HUES64 (cell line): ENCODE measurements around the gene GREM1.

Source experiments
- H3K27ac ChIP-seq: 2 replicates; pipeline ENCODE4 v1.7.0; 2013; ENCODE audit warnings: low read depth, low read length, inconsistent platforms
- H3K27me3 ChIP-seq: 2 replicates; pipeline ENCODE4 v1.6.1; 2013; ENCODE audit warnings: mild to moderate bottlenecking, low read length; ENCODE audit not compliant: insufficient read depth
- H3K36me3 ChIP-seq: 2 replicates; pipeline ENCODE4 v1.6.1; 2013; ENCODE audit warnings: mild to moderate bottlenecking, low read length; ENCODE audit not compliant: insufficient read depth
- H3K4me1 ChIP-seq: 2 replicates; pipeline ENCODE4 v1.6.1; 2013; ENCODE audit warnings: mild to moderate bottlenecking, low read length, moderate library complexity; ENCODE audit not compliant: insufficient read depth
- H3K4me3 ChIP-seq: 2 replicates; pipeline ENCODE4 v1.5.1; 2013; ENCODE audit warnings: mild to moderate bottlenecking, low read length, moderate library complexity
- H3K9ac ChIP-seq: 2 replicates; pipeline ENCODE4 v1.6.1; 2013; ENCODE audit warnings: mild to moderate bottlenecking, low read depth, low read length
- H3K9me3 ChIP-seq: 2 replicates; pipeline ENCODE4 v1.6.1; 2013; ENCODE audit warnings: low read depth, low read length; ENCODE audit not compliant: insufficient read depth
- WGBS: fragments of 150-250, 120-280 bp; methylation state at CpG from one replicate; pipeline ENCODE4 v1.1.7; 2013; ENCODE audit warnings: missing lambda C conversion rate; 5-methylcytosine and 5-hydroxymethylcytosine counted together

GREM1 gene

GRCh38 chr15:32787949-32788348 is 70.1 kb downstream of the GREM1 start:
- WGBS, result 95% methylated on average over 5 of the region's 5 CpGs
- Histone ChIP-seq H3K27ac (no peak overlapping the region), H3K4me1 (no peaks in the 10 kb centered on the region; the same call in 1 of the 2 replicates), H3K4me3 (no peak overlapping the region), H3K9ac (no peak overlapping the region), H3K36me3 (no peaks in the 10 kb centered on the region), H3K9me3 (no peaks in the 10 kb centered on the region), H3K27me3 (no peaks in the 10 kb centered on the region)

DNA sequence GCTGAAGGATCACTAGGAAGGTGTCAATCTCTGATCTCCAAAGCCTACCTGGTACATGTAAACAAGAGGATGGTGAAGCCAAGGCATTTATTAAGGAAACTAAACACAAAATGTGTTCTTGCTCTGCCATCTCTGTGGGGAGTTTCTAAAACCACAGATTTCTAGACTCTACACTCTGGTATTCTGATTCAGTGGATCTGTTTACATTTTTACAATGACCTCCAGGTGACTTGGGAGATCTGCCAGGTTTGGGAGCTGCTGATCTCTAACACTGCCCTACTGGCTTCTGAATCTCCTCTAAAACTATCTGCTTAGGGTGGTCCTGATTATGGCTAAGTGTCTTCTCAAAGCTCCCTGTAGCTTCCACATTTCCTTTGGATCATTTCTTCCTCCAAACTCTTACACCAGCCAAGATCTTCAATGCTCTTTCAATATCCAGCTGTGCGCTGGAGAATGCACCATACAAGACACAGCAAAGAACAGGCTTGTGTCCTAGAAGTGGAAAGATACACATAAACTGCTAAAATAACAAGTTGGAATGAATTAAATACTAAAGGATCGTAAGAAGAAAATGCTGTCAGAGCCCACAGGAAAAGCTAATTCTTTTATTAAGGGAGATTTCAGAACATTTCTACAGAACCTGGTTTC is 72.7 kb downstream of the GREM1 start:
- no peak overlapping the region for H3K27ac ChIP-seq
- no peaks in the 10 kb centered on the region for H3K27me3 ChIP-seq
- 100% methylated on average over 2 of the region's 2 CpGs for WGBS

GRCh38 chr15:32792436-32792835 is 74.6 kb downstream of the GREM1 start:
- H3K4me1 ChIP-seq, result no peaks in the 10 kb centered on the region; the same call in 1 of the 2 replicates
- WGBS, result 73% methylated on average over 2 of the region's 2 CpGs

More for the DNA sequence above, 72.7 kb downstream of the GREM1 start:
- Histone ChIP-seq H3K9ac (no peak overlapping the region), H3K36me3 (no peaks in the 10 kb centered on the region), H3K9me3 (no peaks in the 10 kb centered on the region), H3K4me1 (no peaks in the 10 kb centered on the region; the same call in 1 of the 2 replicates), H3K4me3 (no peak overlapping the region)

More at GRCh38 chr15:32792436-32792835, 74.6 kb downstream of the GREM1 start:
- Histone ChIP-seq H3K9me3 (no peaks in the 10 kb centered on the region), H3K27ac (no peak overlapping the region), H3K4me3 (no peak overlapping the region), H3K36me3 (no peaks in the 10 kb centered on the region), H3K27me3 (no peaks in the 10 kb centered on the region), H3K9ac (no peak overlapping the region)
